ENCODE results near the gene HSD11B1.

- TF ChIP-seq POLR2A (IDR thresholded peaks at IDR 0.05; ENCODE audit: extremely low read depth, insufficient read length) (no peak), CTCF (IDR thresholded peaks at IDR 0.05; ENCODE audit: low read depth, low read length) (no peak)
Measured at GRCh38 chr1:209667103-209667502, 37.5 kb upstream of the HSD11B1 start.

All from NB4 (cell line).